GM23338 (cell line): ENCODE data around the gene RAB3IL1. TPM values are rescaled to one million over a fixed set of nuclear protein-coding genes. Genes with fewer than 3 reads are reported as not detected.

Source experiments
- ATAC-seq: fragments of 200-7000 bp; cut with Tn5 transposase; 3 replicates; pipeline ENCODE4 v1.9.1; 2020
- DNase-seq: peaks from one replicate; pipeline ENCODE4 v3.0.0-alpha.2; 2015; ENCODE audit warnings: low spot score
- H2AFZ ChIP-seq: fragments of 200-600 bp; sonication (generic); 2 replicates; pipeline ENCODE4 v1.8.0; 2016; ENCODE audit warnings: antibody characterized with exemption, mild to moderate bottlenecking, moderate library complexity
- H3F3A ChIP-seq: fragments of 200-600 bp; sonication (generic); replicated peaks from 2 replicates; pipeline ENCODE4 v1.8.0; 2017; ENCODE audit warnings: antibody characterized with exemption, mixed run types, low read depth
- H3K27ac ChIP-seq: fragments of 200-600 bp; sonication (generic); 2 replicates; pipeline ENCODE4 v1.6.1; 2016; ENCODE audit warnings: low read depth
- H3K27me3 ChIP-seq: fragments of 200-600 bp; sonication (generic); 2 replicates; pipeline ENCODE4 v1.8.0; 2016; ENCODE audit warnings: mild to moderate bottlenecking, mixed run types, moderate library complexity; ENCODE audit not compliant: insufficient read depth
- H3K36me3 ChIP-seq: fragments of 200-600 bp; sonication (generic); 2 replicates; pipeline ENCODE4 v1.8.0; 2016; ENCODE audit warnings: mild to moderate bottlenecking; ENCODE audit not compliant: insufficient read depth
- H3K4me1 ChIP-seq: fragments of 200-600 bp; sonication (generic); 2 replicates; pipeline ENCODE4 v1.8.0; 2016; ENCODE audit warnings: mild to moderate bottlenecking, moderate library complexity; ENCODE audit not compliant: insufficient read depth
- H3K4me2 ChIP-seq: fragments of 200-600 bp; sonication (generic); 2 replicates; pipeline ENCODE4 v1.7.1; 2017; ENCODE audit warnings: mixed run types
- H3K4me3 ChIP-seq: fragments of 200-600 bp; sonication (generic); 2 replicates; pipeline ENCODE4 v1.6.1; 2016; ENCODE audit warnings: mixed run types
- H3K79me2 ChIP-seq: fragments of 200-600 bp; sonication (generic); replicated peaks from 2 replicates; pipeline ENCODE4 v1.8.0; 2017; ENCODE audit warnings: mild to moderate bottlenecking; ENCODE audit not compliant: insufficient read depth
- H3K9me2 ChIP-seq: fragments of 200-600 bp; sonication (generic); 2 replicates; pipeline ENCODE4 v1.8.0; 2017; ENCODE audit not compliant: insufficient read depth
- H4K20me1 ChIP-seq: fragments of 200-600 bp; sonication (generic); replicated peaks from 2 replicates; pipeline ENCODE4 v1.8.0; 2017; ENCODE audit warnings: mild to moderate bottlenecking; ENCODE audit not compliant: insufficient read depth
- H3K27ac Mint-ChIP-seq: 2 replicates; pipeline ENCODE4 v1.8.0; 2020; ENCODE audit warnings: inconsistent platforms, mild to moderate bottlenecking, moderate library complexity, mixed read lengths
- H3K27me3 Mint-ChIP-seq: 3 replicates; pipeline ENCODE4 v1.8.0; 2022; ENCODE audit warnings: low read depth, mild to moderate bottlenecking, moderate library complexity, mixed read lengths, inconsistent platforms; ENCODE audit not compliant: insufficient read depth, poor library complexity
- H3K36me3 Mint-ChIP-seq: 3 replicates; pipeline ENCODE4 v1.8.0; 2021; ENCODE audit warnings: low read depth, mild to moderate bottlenecking, inconsistent platforms, moderate library complexity, mixed read lengths
- H3K4me1 Mint-ChIP-seq: 3 replicates; pipeline ENCODE4 v1.8.0; 2020; ENCODE audit warnings: mild to moderate bottlenecking, inconsistent platforms, mixed read lengths
- H3K4me3 Mint-ChIP-seq: 3 replicates; pipeline ENCODE4 v1.8.0; 2021; ENCODE audit warnings: moderate library complexity, mild to moderate bottlenecking, inconsistent platforms, mixed read lengths
- H3K9me3 Mint-ChIP-seq: 3 replicates; pipeline ENCODE4 v1.8.0; 2020; ENCODE audit warnings: moderate library complexity, mild to moderate bottlenecking, inconsistent platforms, mixed read lengths
- CREB1 ChIP-seq: fragments of 250-450 bp; sonication (Bioruptor Pico); IDR thresholded peaks from 2 replicates; pipeline ENCODE4 v1.5.0; 2020; ENCODE audit warnings: low read depth, mild to moderate bottlenecking, moderate library complexity
- EZH2 ChIP-seq: fragments of 200-600 bp; sonication (generic); IDR thresholded peaks from one replicate; pipeline ENCODE4 v1.8.0; 2017; ENCODE audit warnings: antibody characterized with exemption, mild to moderate bottlenecking, low read depth; ENCODE audit not compliant: unreplicated experiment
- EZH2phosphoT487 ChIP-seq: fragments of 200-600 bp; sonication (generic); IDR thresholded peaks from one replicate; pipeline ENCODE4 v1.8.1; 2018; ENCODE audit warnings: antibody characterized with exemption; ENCODE audit not compliant: unreplicated experiment
- JUNB ChIP-seq: IDR thresholded peaks from one replicate; pipeline ENCODE4 v1.6.1; 2016; ENCODE audit warnings: antibody characterized with exemption; ENCODE audit not compliant: unreplicated experiment
- NANOG ChIP-seq: IDR thresholded peaks from 2 replicates; pipeline ENCODE4 v1.6.1; 2016; ENCODE audit warnings: antibody characterized with exemption, borderline replicate concordance
- POLR2AphosphoS5 ChIP-seq: IDR thresholded peaks from 2 replicates; pipeline ENCODE4 v1.6.1; 2016; ENCODE audit warnings: antibody characterized with exemption, low read depth
- STAT1 ChIP-seq: IDR thresholded peaks from one replicate; pipeline ENCODE4 v1.6.1; 2016; ENCODE audit warnings: antibody characterized with exemption; ENCODE audit not compliant: unreplicated experiment
- ZNF114 ChIP-seq: fragments of 250-450 bp; sonication (Bioruptor Pico); IDR thresholded peaks from 2 replicates; pipeline ENCODE4 v1.5.0; 2020; ENCODE audit warnings: mild to moderate bottlenecking, moderate library complexity
- ZNF331 ChIP-seq: fragments of 250-450 bp; sonication (Bioruptor Pico); IDR thresholded peaks from 2 replicates; pipeline ENCODE4 v1.5.0; 2020; ENCODE audit warnings: low read depth, mild to moderate bottlenecking, moderate library complexity
- polyA plus RNA-seq: library from polyadenylated mRNA; unstranded; fragments of >200 nt; fragmentation: Nextera tagmentation; extraction: Ambion mirVana; gene quantifications from 2 replicates; pipeline ENCODE4 v1.2.1, GENCODE V29; 2016
- total RNA-seq: library from RNA; depleted of rRNA; stranded (reverse); fragments of >200 nt; shearing (Covaris generic); gene quantifications from 2 replicates; pipeline ENCODE4 v1.2.3, GENCODE V29; 2014
- TF ChIP-seq, protein P1 (sequence below), 2 experiments: fragments of 200-600 bp in 1 of 2; sonication (generic) in 1 of 2; conservative IDR thresholded peaks; 2 replicates each; pipeline versions ENCODE4 v1.5.1 to v1.6.1; 2016 to 2017; ENCODE audit warnings: antibody characterized with exemption in 2 of 2, low read depth in 2 of 2, mild to moderate bottlenecking in 2 of 2, moderate library complexity in 1 of 2
- TF ChIP-seq, protein P2 (sequence below): IDR thresholded peaks from one replicate; pipeline ENCODE4 v1.6.1; 2018; ENCODE audit warnings: antibody characterized with exemption; ENCODE audit not compliant: unreplicated experiment
- TF ChIP-seq, protein P3 (sequence below): IDR thresholded peaks from 2 replicates; pipeline ENCODE4 v1.6.1; 2016; ENCODE audit warnings: antibody characterized with exemption
- TF ChIP-seq, protein P4 (sequence below): fragments of 250-450 bp; sonication (Bioruptor Pico); IDR thresholded peaks from 2 replicates; pipeline ENCODE4 v1.5.0; 2020; ENCODE audit warnings: mild to moderate bottlenecking, moderate library complexity

RAB3IL1 gene
- total and polyA plus RNA-seq, 2 experiments from 2014 or later = 2.7 to 3.4 TPM

DNA sequence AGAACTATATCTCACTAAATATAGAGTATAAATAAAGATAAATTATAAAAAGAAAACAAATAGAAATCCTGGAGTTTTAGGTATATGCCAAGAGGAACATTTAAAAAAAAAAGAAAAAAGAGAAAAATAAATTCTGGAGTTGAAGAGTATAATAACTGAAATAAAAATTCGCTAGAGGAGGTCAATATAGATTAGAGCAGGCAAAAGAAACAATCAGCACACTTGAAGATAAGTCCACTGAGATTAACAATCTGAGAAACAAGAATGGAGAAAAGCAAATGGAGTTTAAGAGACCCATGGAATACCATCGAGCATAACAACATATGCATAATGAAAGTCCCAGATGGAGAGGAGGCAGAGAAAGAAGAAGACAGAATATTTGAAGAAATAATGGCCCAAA, 18.5 kb upstream of the RAB3IL1 start:
- peaks cover 3% of the 10 kb centered on the region for H3K27me3 Mint-ChIP-seq
- TF ChIP-seq, protein P1, sequence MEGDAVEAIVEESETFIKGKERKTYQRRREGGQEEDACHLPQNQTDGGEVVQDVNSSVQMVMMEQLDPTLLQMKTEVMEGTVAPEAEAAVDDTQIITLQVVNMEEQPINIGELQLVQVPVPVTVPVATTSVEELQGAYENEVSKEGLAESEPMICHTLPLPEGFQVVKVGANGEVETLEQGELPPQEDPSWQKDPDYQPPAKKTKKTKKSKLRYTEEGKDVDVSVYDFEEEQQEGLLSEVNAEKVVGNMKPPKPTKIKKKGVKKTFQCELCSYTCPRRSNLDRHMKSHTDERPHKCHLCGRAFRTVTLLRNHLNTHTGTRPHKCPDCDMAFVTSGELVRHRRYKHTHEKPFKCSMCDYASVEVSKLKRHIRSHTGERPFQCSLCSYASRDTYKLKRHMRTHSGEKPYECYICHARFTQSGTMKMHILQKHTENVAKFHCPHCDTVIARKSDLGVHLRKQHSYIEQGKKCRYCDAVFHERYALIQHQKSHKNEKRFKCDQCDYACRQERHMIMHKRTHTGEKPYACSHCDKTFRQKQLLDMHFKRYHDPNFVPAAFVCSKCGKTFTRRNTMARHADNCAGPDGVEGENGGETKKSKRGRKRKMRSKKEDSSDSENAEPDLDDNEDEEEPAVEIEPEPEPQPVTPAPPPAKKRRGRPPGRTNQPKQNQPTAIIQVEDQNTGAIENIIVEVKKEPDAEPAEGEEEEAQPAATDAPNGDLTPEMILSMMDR (conservative IDR thresholded peaks at IDR 0.05; ENCODE audit: low read depth in 2 of 2) = no peak
- TF ChIP-seq, protein P2, sequence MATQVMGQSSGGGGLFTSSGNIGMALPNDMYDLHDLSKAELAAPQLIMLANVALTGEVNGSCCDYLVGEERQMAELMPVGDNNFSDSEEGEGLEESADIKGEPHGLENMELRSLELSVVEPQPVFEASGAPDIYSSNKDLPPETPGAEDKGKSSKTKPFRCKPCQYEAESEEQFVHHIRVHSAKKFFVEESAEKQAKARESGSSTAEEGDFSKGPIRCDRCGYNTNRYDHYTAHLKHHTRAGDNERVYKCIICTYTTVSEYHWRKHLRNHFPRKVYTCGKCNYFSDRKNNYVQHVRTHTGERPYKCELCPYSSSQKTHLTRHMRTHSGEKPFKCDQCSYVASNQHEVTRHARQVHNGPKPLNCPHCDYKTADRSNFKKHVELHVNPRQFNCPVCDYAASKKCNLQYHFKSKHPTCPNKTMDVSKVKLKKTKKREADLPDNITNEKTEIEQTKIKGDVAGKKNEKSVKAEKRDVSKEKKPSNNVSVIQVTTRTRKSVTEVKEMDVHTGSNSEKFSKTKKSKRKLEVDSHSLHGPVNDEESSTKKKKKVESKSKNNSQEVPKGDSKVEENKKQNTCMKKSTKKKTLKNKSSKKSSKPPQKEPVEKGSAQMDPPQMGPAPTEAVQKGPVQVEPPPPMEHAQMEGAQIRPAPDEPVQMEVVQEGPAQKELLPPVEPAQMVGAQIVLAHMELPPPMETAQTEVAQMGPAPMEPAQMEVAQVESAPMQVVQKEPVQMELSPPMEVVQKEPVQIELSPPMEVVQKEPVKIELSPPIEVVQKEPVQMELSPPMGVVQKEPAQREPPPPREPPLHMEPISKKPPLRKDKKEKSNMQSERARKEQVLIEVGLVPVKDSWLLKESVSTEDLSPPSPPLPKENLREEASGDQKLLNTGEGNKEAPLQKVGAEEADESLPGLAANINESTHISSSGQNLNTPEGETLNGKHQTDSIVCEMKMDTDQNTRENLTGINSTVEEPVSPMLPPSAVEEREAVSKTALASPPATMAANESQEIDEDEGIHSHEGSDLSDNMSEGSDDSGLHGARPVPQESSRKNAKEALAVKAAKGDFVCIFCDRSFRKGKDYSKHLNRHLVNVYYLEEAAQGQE = no peak
- TF ChIP-seq, protein P3, sequence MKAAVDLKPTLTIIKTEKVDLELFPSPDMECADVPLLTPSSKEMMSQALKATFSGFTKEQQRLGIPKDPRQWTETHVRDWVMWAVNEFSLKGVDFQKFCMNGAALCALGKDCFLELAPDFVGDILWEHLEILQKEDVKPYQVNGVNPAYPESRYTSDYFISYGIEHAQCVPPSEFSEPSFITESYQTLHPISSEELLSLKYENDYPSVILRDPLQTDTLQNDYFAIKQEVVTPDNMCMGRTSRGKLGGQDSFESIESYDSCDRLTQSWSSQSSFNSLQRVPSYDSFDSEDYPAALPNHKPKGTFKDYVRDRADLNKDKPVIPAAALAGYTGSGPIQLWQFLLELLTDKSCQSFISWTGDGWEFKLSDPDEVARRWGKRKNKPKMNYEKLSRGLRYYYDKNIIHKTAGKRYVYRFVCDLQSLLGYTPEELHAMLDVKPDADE = no peak
- TF ChIP-seq NANOG (no peak), POLR2AphosphoS5 (no peak), EZH2 (no peak), JUNB (no peak), ZNF114 (CRISPR knock-in tag) (no peak), CREB1 (CRISPR knock-in tag) (no peak), EZH2phosphoT487 (no peak), ZNF331 (no peak), STAT1 (no peak)
- TF ChIP-seq, protein P4, sequence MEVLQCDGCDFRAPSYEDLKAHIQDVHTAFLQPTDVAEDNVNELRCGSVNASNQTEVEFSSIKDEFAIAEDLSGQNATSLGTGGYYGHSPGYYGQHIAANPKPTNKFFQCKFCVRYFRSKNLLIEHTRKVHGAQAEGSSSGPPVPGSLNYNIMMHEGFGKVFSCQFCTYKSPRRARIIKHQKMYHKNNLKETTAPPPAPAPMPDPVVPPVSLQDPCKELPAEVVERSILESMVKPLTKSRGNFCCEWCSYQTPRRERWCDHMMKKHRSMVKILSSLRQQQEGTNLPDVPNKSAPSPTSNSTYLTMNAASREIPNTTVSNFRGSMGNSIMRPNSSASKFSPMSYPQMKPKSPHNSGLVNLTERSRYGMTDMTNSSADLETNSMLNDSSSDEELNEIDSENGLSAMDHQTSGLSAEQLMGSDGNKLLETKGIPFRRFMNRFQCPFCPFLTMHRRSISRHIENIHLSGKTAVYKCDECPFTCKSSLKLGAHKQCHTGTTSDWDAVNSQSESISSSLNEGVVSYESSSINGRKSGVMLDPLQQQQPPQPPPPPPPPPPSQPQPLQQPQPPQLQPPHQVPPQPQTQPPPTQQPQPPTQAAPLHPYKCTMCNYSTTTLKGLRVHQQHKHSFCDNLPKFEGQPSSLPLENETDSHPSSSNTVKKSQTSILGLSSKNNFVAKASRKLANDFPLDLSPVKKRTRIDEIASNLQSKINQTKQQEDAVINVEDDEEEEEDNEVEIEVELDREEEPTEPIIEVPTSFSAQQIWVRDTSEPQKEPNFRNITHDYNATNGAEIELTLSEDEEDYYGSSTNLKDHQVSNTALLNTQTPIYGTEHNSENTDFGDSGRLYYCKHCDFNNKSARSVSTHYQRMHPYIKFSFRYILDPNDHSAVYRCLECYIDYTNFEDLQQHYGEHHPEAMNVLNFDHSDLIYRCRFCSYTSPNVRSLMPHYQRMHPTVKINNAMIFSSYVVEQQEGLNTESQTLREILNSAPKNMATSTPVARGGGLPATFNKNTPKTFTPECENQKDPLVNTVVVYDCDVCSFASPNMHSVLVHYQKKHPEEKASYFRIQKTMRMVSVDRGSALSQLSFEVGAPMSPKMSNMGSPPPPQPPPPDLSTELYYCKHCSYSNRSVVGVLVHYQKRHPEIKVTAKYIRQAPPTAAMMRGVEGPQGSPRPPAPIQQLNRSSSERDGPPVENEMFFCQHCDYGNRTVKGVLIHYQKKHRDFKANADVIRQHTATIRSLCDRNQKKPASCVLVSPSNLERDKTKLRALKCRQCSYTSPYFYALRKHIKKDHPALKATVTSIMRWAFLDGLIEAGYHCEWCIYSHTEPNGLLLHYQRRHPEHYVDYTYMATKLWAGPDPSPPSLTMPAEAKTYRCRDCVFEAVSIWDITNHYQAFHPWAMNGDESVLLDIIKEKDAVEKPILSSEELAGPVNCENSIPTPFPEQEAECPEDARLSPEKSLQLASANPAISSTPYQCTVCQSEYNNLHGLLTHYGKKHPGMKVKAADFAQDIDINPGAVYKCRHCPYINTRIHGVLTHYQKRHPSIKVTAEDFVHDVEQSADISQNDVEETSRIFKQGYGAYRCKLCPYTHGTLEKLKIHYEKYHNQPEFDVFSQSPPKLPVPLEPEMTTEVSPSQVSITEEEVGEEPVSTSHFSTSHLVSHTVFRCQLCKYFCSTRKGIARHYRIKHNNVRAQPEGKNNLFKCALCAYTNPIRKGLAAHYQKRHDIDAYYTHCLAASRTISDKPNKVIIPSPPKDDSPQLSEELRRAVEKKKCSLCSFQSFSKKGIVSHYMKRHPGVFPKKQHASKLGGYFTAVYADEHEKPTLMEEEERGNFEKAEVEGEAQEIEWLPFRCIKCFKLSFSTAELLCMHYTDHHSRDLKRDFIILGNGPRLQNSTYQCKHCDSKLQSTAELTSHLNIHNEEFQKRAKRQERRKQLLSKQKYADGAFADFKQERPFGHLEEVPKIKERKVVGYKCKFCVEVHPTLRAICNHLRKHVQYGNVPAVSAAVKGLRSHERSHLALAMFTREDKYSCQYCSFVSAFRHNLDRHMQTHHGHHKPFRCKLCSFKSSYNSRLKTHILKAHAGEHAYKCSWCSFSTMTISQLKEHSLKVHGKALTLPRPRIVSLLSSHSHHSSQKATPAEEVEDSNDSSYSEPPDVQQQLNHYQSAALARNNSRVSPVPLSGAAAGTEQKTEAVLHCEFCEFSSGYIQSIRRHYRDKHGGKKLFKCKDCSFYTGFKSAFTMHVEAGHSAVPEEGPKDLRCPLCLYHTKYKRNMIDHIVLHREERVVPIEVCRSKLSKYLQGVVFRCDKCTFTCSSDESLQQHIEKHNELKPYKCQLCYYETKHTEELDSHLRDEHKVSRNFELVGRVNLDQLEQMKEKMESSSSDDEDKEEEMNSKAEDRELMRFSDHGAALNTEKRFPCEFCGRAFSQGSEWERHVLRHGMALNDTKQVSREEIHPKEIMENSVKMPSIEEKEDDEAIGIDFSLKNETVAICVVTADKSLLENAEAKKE = no peak
- no peaks in the 10 kb centered on the region; the same call in 2 of the 3 replicates for H3K36me3 Mint-ChIP-seq
- no peak for DNase-seq
- H3K27ac Mint-ChIP-seq = no peak overlapping the region
- no peaks in the 10 kb centered on the region for H3F3A ChIP-seq
- H3K4me3 ChIP-seq = no peak overlapping the region
- H3K27ac ChIP-seq = no peak overlapping the region
- H3K9me3 Mint-ChIP-seq = peaks cover 33% of the 10 kb centered on the region
- H3K79me2 ChIP-seq = no peaks in the 10 kb centered on the region
- H3K36me3 ChIP-seq = no peaks in the 10 kb centered on the region
- H3K4me1 Mint-ChIP-seq = no peaks in the 10 kb centered on the region
- H3K9me2 ChIP-seq = no peaks in the 10 kb centered on the region
- no peaks in the 10 kb centered on the region for H3K27me3 ChIP-seq
- ATAC-seq = no peak
- H3K4me1 ChIP-seq = no peaks in the 10 kb centered on the region
- H3K4me3 Mint-ChIP-seq = no peak overlapping the region
- H3K4me2 ChIP-seq = no peak overlapping the region
- no peak overlapping the region for H2AFZ ChIP-seq
- no peaks in the 10 kb centered on the region for H4K20me1 ChIP-seq
